K562 (cell line): ENCODE results near the gene LBHD1. TPM values are rescaled to one million over a fixed set of nuclear protein-coding genes. Genes with fewer than 3 reads are reported as not detected.
A peak's percentile ranks its signal among the peaks of the same experiment; 100 is the strongest.

Experiments used
- ARID2 ChIP-seq: fragments of 450-650 bp; IDR thresholded peaks from 2 replicates; pipeline ENCODE4 v1.6.1; 2017; ENCODE audit warnings: antibody characterized with exemption, mild to moderate bottlenecking
- ATF1 ChIP-seq, 2 experiments: fragments of 450-650 bp in 1 of 2; IDR thresholded peaks; 2 replicates each; pipeline ENCODE4 v1.6.1; 2016; ENCODE audit warnings: missing compliant biosample characterization in 1 of 2, missing genetic modification characterization in 1 of 2
- CC2D1A ChIP-seq: fragments of 450-650 bp; IDR thresholded peaks from 2 replicates; pipeline ENCODE4 v1.6.1; 2017; ENCODE audit warnings: mild to moderate bottlenecking
- ELF4 ChIP-seq: fragments of 450-650 bp; formaldehyde crosslinking; IDR thresholded peaks from 2 replicates; pipeline ENCODE4 v1.4.0; 2022; ENCODE audit warnings: missing genetic modification characterization
- HEY1 ChIP-seq: fragments of 250-450 bp; sonication (Bioruptor Pico); IDR thresholded peaks from 2 replicates; pipeline ENCODE4 v1.5.0; 2020; ENCODE audit warnings: mild to moderate bottlenecking, moderate library complexity, borderline replicate concordance
- IRF2 ChIP-seq: sonication (generic); formaldehyde crosslinking; IDR thresholded peaks from 2 replicates; pipeline ENCODE4 v1.8.1; 2022; ENCODE audit warnings: mild to moderate bottlenecking, missing genetic modification reagents
- IRF9 ChIP-seq: fragments of 450-650 bp; IDR thresholded peaks from 2 replicates; pipeline ENCODE4 v1.6.1; 2016; ENCODE audit warnings: missing biosample characterization, missing genetic modification characterization
- JUND ChIP-seq, 2 experiments: IDR thresholded peaks; 2 replicates in 1 of 2; 3 replicates in 1 of 2; pipeline ENCODE4 v1.6.1; 2011; ENCODE audit warnings: borderline replicate concordance in 2 of 2, low read depth in 2 of 2, low read length in 2 of 2, improper control_type of control experiment in 1 of 2, missing biosample characterization in 1 of 2, missing genetic modification characterization in 1 of 2, missing genetic modification reagents in 1 of 2
- MAZ ChIP-seq, 2 experiments: fragments of 450-650 bp in 1 of 2; sonication (generic) in 1 of 2; formaldehyde crosslinking; IDR thresholded peaks in 1 of 2; conservative IDR thresholded peaks in 1 of 2; 2 replicates each; pipeline versions ENCODE4 v1.4.0 to v1.5.0; 2020; ENCODE audit warnings: mild to moderate bottlenecking in 1 of 2, missing genetic modification reagents in 1 of 2
- MEIS2 ChIP-seq: fragments of 450-650 bp; IDR thresholded peaks from 2 replicates; pipeline ENCODE4 v1.6.1; 2014; ENCODE audit warnings: mild to moderate bottlenecking; ENCODE audit not compliant: partially characterized antibody
- MTA2 ChIP-seq: fragments of 450-650 bp; IDR thresholded peaks from 2 replicates; pipeline ENCODE4 v1.6.1; 2016; ENCODE audit warnings: low read depth
- PTTG1 ChIP-seq: fragments of 450-650 bp; IDR thresholded peaks from 2 replicates; pipeline ENCODE4 v1.6.1; 2016; ENCODE audit warnings: low read depth, mild to moderate bottlenecking, missing genetic modification characterization, missing compliant biosample characterization
- REST ChIP-seq, 2 experiments: fragments of 450-650 bp; formaldehyde crosslinking in 1 of 2; IDR thresholded peaks; 2 replicates each; pipeline versions ENCODE4 v1.4.0 to v1.6.1; 2014 to 2020; ENCODE audit warnings: mild to moderate bottlenecking in 2 of 2, borderline replicate concordance in 1 of 2, low read depth in 1 of 2
- SRSF7 ChIP-seq: fragments of 200-400 bp; formaldehyde crosslinking; optimal IDR thresholded peaks from 2 replicates; pipeline ENCODE3; 2017; ENCODE audit warnings: mild to moderate bottlenecking, low read depth, low read length
- STAT5A ChIP-seq: IDR thresholded peaks from 2 replicates; pipeline ENCODE4 v1.6.1; 2012; ENCODE audit warnings: low read length, inconsistent platforms, borderline replicate concordance
- ZNF175 ChIP-seq: fragments of 200-800 bp; sonication (Bioruptor generic); IDR thresholded peaks from 2 replicates; pipeline ENCODE4 v1.6.1; 2016; ENCODE audit warnings: low read depth, mild to moderate bottlenecking, missing genetic modification characterization, missing compliant biosample characterization
- ZNF274 ChIP-seq: IDR thresholded peaks from 2 replicates; pipeline ENCODE4 v1.6.1; 2011; ENCODE audit warnings: low read depth, mild to moderate bottlenecking, low read length, moderate library complexity, borderline replicate concordance
- ZNF41 ChIP-seq: fragments of 250-450 bp; sonication (Bioruptor Pico); conservative IDR thresholded peaks from 2 replicates; pipeline ENCODE4 v1.4.0; 2020; ENCODE audit warnings: mild to moderate bottlenecking
- polyA plus RNA-seq, 8 experiments: library from polyadenylated mRNA; depleted of rRNA in 4 of 8; stranded (reverse) in 5 of 8; unstranded in 3 of 8; fragments of >200 nt; fragmentation: Nextera tagmentation in 2 of 8; fragmentation: Illumina TruSeq in 1 of 8; extraction: Ambion mirVana in 2 of 8; extraction: Trizol in 1 of 8; gene quantifications; 2 replicates each; pipeline versions ENCODE4 v1.2.1 to v1.2.3, GENCODE V29; 2011 to 2014; ENCODE audit warnings: inconsistent platforms in 1 of 8, missing spikeins in 1 of 8
- total RNA-seq, 7 experiments: library from RNA; depleted of rRNA in 6 of 7; stranded (reverse); fragments of >200 nt in 6 of 7; fragmentation: Illumina TruSeq in 2 of 7; extraction: Trizol in 2 of 7; gene quantifications; 2 replicates each; pipeline versions ENCODE4 v1.2.1 to v1.2.3, GENCODE V29; 2011 to 2021; ENCODE audit warnings: low replicate concordance in 1 of 7

Gene LBHD1
- total and polyA plus RNA-seq, 9 of the 15 experiments (the other 6 are each of a cell fraction or from before 2014, with no cell fraction given) = 2.6 to 28.0 (median 12.5) TPM

- peak; percentile 79 for TF ChIP-seq REST (IDR thresholded peaks at IDR 0.05; ENCODE audit: borderline replicate concordance)
- no peak for TF ChIP-seq REST (CRISPR knock-in tag; IDR thresholded peaks at IDR 0.05; ENCODE audit: low read depth)
- TF ChIP-seq MEIS2 = peak; percentile 37
- 0 out of 2 replicates have a peak, but pooled peaks have one; percentile 13 for TF ChIP-seq JUND (IDR thresholded peaks at IDR 0.05; ENCODE audit: borderline replicate concordance, low read depth, low read length)
- TF ChIP-seq JUND (tag; IDR thresholded peaks at IDR 0.05; ENCODE audit: borderline replicate concordance, low read depth, low read length) = peak; percentile 47; the same call in 1 of the 3 replicates
- no peak for TF ChIP-seq IRF2 (CRISPR knock-in tag)
- no peak for TF ChIP-seq ZNF274
- TF ChIP-seq ZNF41 (CRISPR knock-in tag) = no peak
- TF ChIP-seq ARID2 = 0 out of 2 replicates have a peak, but pooled peaks have one; percentile 43
- no peak for TF ChIP-seq STAT5A
- TF ChIP-seq PTTG1 (tag) = no peak
- TF ChIP-seq ELF4 (CRISPR knock-in tag) = no peak
- TF ChIP-seq ATF1 (CRISPR knock-in tag; IDR thresholded peaks at IDR 0.05) = no peak
- TF ChIP-seq ATF1 (tag; IDR thresholded peaks at IDR 0.05) = peak; percentile 25; the same call in 1 of the 2 replicates
- TF ChIP-seq ZNF175 (CRISPR knock-in tag) = no peak
- no peak for TF ChIP-seq MTA2
- peak in 1 of 2 experiments; percentile 42; a peak in 1 of 4 replicates for TF ChIP-seq MAZ (CRISPR knock-in tag; conservative IDR thresholded peaks at IDR 0.05 in 1 of 2, IDR thresholded peaks at IDR 0.05 in 1 of 2)
- TF ChIP-seq IRF9 (tag) = no peak
- peak; percentile 51; the same call in 1 of the 2 replicates for TF ChIP-seq CC2D1A
- no peak for TF ChIP-seq HEY1 (CRISPR knock-in tag)
- TF ChIP-seq SRSF7 = no peak
These were observed 22.5 kb upstream of the LBHD1 start (continued) for GRCh38 chr11:62694455-62695167.
